GM12878 (cell line): Measurements from ENCODE around the gene GTF2A1. TPM values are rescaled to one million over a fixed set of nuclear protein-coding genes. Genes with fewer than 3 reads are reported as not detected.

ENCODE experiments used
- ATAC-seq: fragments of 200-7000 bp; cut with Tn5 transposase; 3 replicates; pipeline ENCODE4 v1.9.1; 2020; ENCODE audit warnings: mild to moderate bottlenecking, moderate library complexity
- BruUV-seq: library from RNA; stranded (reverse); fragments of 400-500 nt; replicated peaks from 2 replicates; lab custom pipeline; 2021; lab: Mats Ljungman, UMichigan
- CTCF ChIA-PET: fragments of 300-600 bp; sonication (Branson Sonifier 250); formaldehyde crosslinking; extraction: SDS; loops from one replicate; lab custom pipeline; 2021; ENCODE audit warnings: inconsistent platforms; lab: Yijun Ruan, JAX
- POLR2A ChIA-PET: fragments of 350-600 bp; formaldehyde crosslinking; extraction: SDS; loops from one replicate; lab custom pipeline; 2021; ENCODE audit warnings: inconsistent platforms; lab: Charles Lee
- RAD21 ChIA-PET: fragments of 300-600 bp; sonication (Branson Sonifier 250); formaldehyde crosslinking; loops from one replicate; lab custom pipeline; 2023; ENCODE audit warnings: antibody characterized with exemption; ENCODE audit not compliant: unreplicated experiment; lab: Charles Lee
- SMC1A ChIA-PET: fragments of 300-600 bp; sonication (Branson Sonifier 250); formaldehyde crosslinking; loops from one replicate; lab custom pipeline; 2023; ENCODE audit not compliant: unreplicated experiment, uncharacterized antibody; lab: Charles Lee
- DNase-seq: peaks from one replicate; pipeline ENCODE4 v3.0.0-alpha.2; 2011; ENCODE audit warnings: low read depth, low spot score
- FAIRE-seq: peaks from 3 replicates; lab custom pipeline; 2011; peaks lifted over from hg19 to GRCh38; lab: Jason Lieb, UNC
- H2AFZ ChIP-seq: 2 replicates; pipeline ENCODE4 v1.6.0; 2011; ENCODE audit warnings: low read depth, low read length, control low read depth; ENCODE audit not compliant: control insufficient read depth
- H3K27ac ChIP-seq: 2 replicates; pipeline ENCODE4 v1.5.1; 2011; ENCODE audit warnings: control low read depth; ENCODE audit not compliant: control insufficient read depth, insufficient read depth
- H3K27me3 ChIP-seq, 2 experiments: replicated peaks in 1 of 2; 2 replicates each; pipeline versions ENCODE4 v1.6.0 to v1.6.1; 2011; ENCODE audit warnings: low read length in 1 of 2; ENCODE audit not compliant: control insufficient read depth in 2 of 2, insufficient read depth in 2 of 2
- H3K36me3 ChIP-seq, 2 experiments: 2 replicates each; pipeline ENCODE4 v1.5.1; 2011; ENCODE audit warnings: low read length in 1 of 2; ENCODE audit not compliant: control insufficient read depth in 2 of 2, insufficient read depth in 2 of 2
- H3K4me1 ChIP-seq: 2 replicates; pipeline ENCODE4 v1.6.1; 2011; ENCODE audit warnings: mild to moderate bottlenecking, low read length, moderate library complexity, mixed read lengths; ENCODE audit not compliant: control insufficient read depth, insufficient read depth
- H3K4me2 ChIP-seq: 2 replicates; pipeline ENCODE4 v1.6.0; 2011; ENCODE audit warnings: control low read depth; ENCODE audit not compliant: control insufficient read depth, insufficient read depth
- H3K4me3 ChIP-seq: fragments of 200-600 bp; sonication (generic); 2 replicates; pipeline ENCODE4 v1.5.1; 2016
- H3K79me2 ChIP-seq: 2 replicates; pipeline ENCODE4 v1.6.0; 2011; ENCODE audit warnings: low read length; ENCODE audit not compliant: control insufficient read depth, insufficient read depth
- H3K9ac ChIP-seq: 2 replicates; pipeline ENCODE4 v1.8.0; 2011; ENCODE audit warnings: low read length, control low read depth, mixed read lengths; ENCODE audit not compliant: control insufficient read depth, insufficient read depth
- H3K9me3 ChIP-seq: replicated peaks from 3 replicates; pipeline ENCODE4 v1.5.1; 2011; ENCODE audit warnings: mild to moderate bottlenecking, low read length; ENCODE audit not compliant: control insufficient read depth, insufficient read depth
- H4K20me1 ChIP-seq: 2 replicates; pipeline ENCODE4 v1.6.0; 2011; ENCODE audit not compliant: control insufficient read depth, insufficient read depth
- BCL11A ChIP-seq: IDR thresholded peaks from 2 replicates; pipeline ENCODE4 v1.6.1; 2011; ENCODE audit warnings: low read depth, low read length
- CBX5 ChIP-seq: sonication (generic); IDR thresholded peaks from 2 replicates; pipeline ENCODE4 v1.6.1; 2016; ENCODE audit warnings: low read depth, moderate library complexity, mild to moderate bottlenecking, inconsistent platforms
- CHD2 ChIP-seq: IDR thresholded peaks from 2 replicates; pipeline ENCODE4 v1.6.1; 2011; ENCODE audit warnings: low read depth, low read length, improper control_type of control experiment, borderline replicate concordance
- DPF2 ChIP-seq: fragments of 450-650 bp; IDR thresholded peaks from 2 replicates; pipeline ENCODE4 v1.6.1; 2017; ENCODE audit warnings: mild to moderate bottlenecking
- FOXK2 ChIP-seq: fragments of 450-650 bp; IDR thresholded peaks from 2 replicates; pipeline ENCODE4 v1.6.1; 2017; ENCODE audit warnings: mild to moderate bottlenecking, moderate library complexity
- HCFC1 ChIP-seq: fragments of 150-350 bp; IDR thresholded peaks from 2 replicates; pipeline ENCODE4 v1.6.1; 2014; ENCODE audit warnings: low read length
- HDAC6 ChIP-seq: fragments of 200-600 bp; sonication (generic); IDR thresholded peaks from one replicate; pipeline ENCODE4 v1.8.0; 2017; ENCODE audit warnings: antibody characterized with exemption; ENCODE audit not compliant: unreplicated experiment
- HDGF ChIP-seq: fragments of 450-650 bp; IDR thresholded peaks from 2 replicates; pipeline ENCODE4 v1.6.1; 2016; ENCODE audit warnings: antibody characterized with exemption
- JUNB ChIP-seq: IDR thresholded peaks from 2 replicates; pipeline ENCODE4 v1.6.1; 2016; ENCODE audit warnings: antibody characterized with exemption, mild to moderate bottlenecking
- MYC ChIP-seq: IDR thresholded peaks from 2 replicates; pipeline ENCODE4 v1.6.1; 2011; ENCODE audit warnings: mild to moderate bottlenecking, low read length, moderate library complexity, inconsistent platforms; ENCODE audit not compliant: insufficient read depth, insufficient replicate concordance, insufficient read length, severe bottlenecking
- RELA ChIP-seq: fragments of 450-650 bp; IDR thresholded peaks from 2 replicates; pipeline ENCODE4 v1.8.0; 2014; ENCODE audit warnings: borderline replicate concordance; ENCODE audit not compliant: partially characterized antibody
- SKIL ChIP-seq: fragments of 450-650 bp; IDR thresholded peaks from 2 replicates; pipeline ENCODE4 v1.6.1; 2017; ENCODE audit warnings: mild to moderate bottlenecking, low read depth, inconsistent platforms; ENCODE audit not compliant: poor library complexity, severe bottlenecking
- SMAD5 ChIP-seq: IDR thresholded peaks from 2 replicates; pipeline ENCODE4 v1.6.1; 2016; ENCODE audit warnings: antibody characterized with exemption, low read depth
- SMARCA5 ChIP-seq: fragments of 450-650 bp; IDR thresholded peaks from 2 replicates; pipeline ENCODE4 v1.6.1; 2017; ENCODE audit warnings: mild to moderate bottlenecking
- TARDBP ChIP-seq: IDR thresholded peaks from 2 replicates; pipeline ENCODE4 v1.6.1; 2016; ENCODE audit warnings: borderline replicate concordance
- TCF7 ChIP-seq: IDR thresholded peaks from 2 replicates; pipeline ENCODE4 v1.6.1; 2014; ENCODE audit warnings: antibody characterized with exemption, borderline replicate concordance
- ZNF592 ChIP-seq: fragments of 450-650 bp; IDR thresholded peaks from 2 replicates; pipeline ENCODE4 v1.6.1; 2017; ENCODE audit warnings: mild to moderate bottlenecking, moderate library complexity
- ZSCAN29 ChIP-seq: fragments of 450-650 bp; IDR thresholded peaks from 2 replicates; pipeline ENCODE4 v1.6.1; 2017; ENCODE audit warnings: mild to moderate bottlenecking, moderate library complexity
- WGBS: methylation state at CpG from one replicate; pipeline ENCODE4 v1.1.6; 2016; ENCODE audit warnings: low lambda C conversion rate; ENCODE audit not compliant: insufficient replicate concordance, insufficient coverage; ENCODE audit errors: missing lambda C conversion rate; 5-methylcytosine and 5-hydroxymethylcytosine counted together
- in situ Hi-C: fragments of 300-500 bp; cut with MboI; formaldehyde crosslinking; loops from 9 replicates; pipeline ENCODE4 v1.14.3; 2018; ENCODE audit warnings: mixed read lengths
- intact Hi-C: fragments of 100-400 bp; cut with micrococcal nuclease; formaldehyde crosslinking; loops from one replicate; pipeline ENCODE4 v1.14.2; 2022; ENCODE audit not compliant: unreplicated experiment
- polyA plus RNA-seq, 11 experiments: library from polyadenylated mRNA; depleted of rRNA in 4 of 11; unstranded in 6 of 11; stranded (reverse) in 5 of 11; fragments of >200 nt; fragmentation: Nextera tagmentation in 4 of 11; fragmentation: Illumina TruSeq in 1 of 11; extraction: Ambion mirVana in 4 of 11; extraction: Trizol in 1 of 11; gene quantifications; 1 replicate in 1 of 11; 2 replicates in 10 of 11; pipeline versions ENCODE4 v1.2.1 to v1.2.3, GENCODE V29; 2011 to 2016; ENCODE audit warnings: inconsistent platforms in 2 of 11, missing spikeins in 2 of 11, low read depth in 1 of 11
- total RNA-seq, 4 experiments: library from RNA; depleted of rRNA in 3 of 4; stranded (reverse); fragments of >200 nt in 3 of 4; fragmentation: Illumina TruSeq in 1 of 4; extraction: Trizol in 1 of 4; gene quantifications; 2 replicates each; pipeline versions ENCODE4 v1.2.1 to v1.2.3, GENCODE V29; 2013 to 2021
- TF ChIP-seq, protein P1 (sequence below): IDR thresholded peaks from 2 replicates; pipeline ENCODE4 v1.6.1; 2012; ENCODE audit warnings: low read depth, low read length, improper control_type of control experiment

Gene GTF2A1
- total and polyA plus RNA-seq, 10 of the 15 experiments (the other 5 are each of a cell fraction or from before 2014, with no cell fraction given) = 2.5 to 28.7 (median 14.9) TPM

GRCh38 chr14:81209167-81209836, 11.5 kb downstream of the GTF2A1 start:
- ChIA-PET CTCF (no interaction called here), RAD21 (interaction anchor here (1.4 kb wide), 1 partner anchor 39 kb away, joined by 4 read pairs; no protein-coding TSS in a partner anchor), SMC1A (interaction anchor here (0.7 to 1.4 kb wide), 3 partner anchors 22 to 255 kb away, joined by 3 to 5 read pairs (median 4); no protein-coding TSS in a partner anchor), POLR2A (no interaction called here)
- no peak overlapping the region for H3K9ac ChIP-seq
- peaks cover 6 to 19% of the 10 kb centered on the region in 2 experiments for H3K36me3 ChIP-seq
- H3K4me3 ChIP-seq = peak overlapping the region; percentile 29; the same call in 1 of the 2 replicates
- H3K79me2 ChIP-seq = peaks cover 14% of the 10 kb centered on the region
- H3K27me3 ChIP-seq = no peaks in the 10 kb centered on the region
- H3K4me1 ChIP-seq = peaks cover 8% of the 10 kb centered on the region
- H3K9me3 ChIP-seq = peaks cover 24% of the 10 kb centered on the region
- intact Hi-C loops = no loop called here
- BruUV-seq = TSS peak; percentile 3
- peak overlapping the region; percentile 28 for H3K27ac ChIP-seq
- in situ Hi-C loops = no loop called here
- FAIRE-seq (no peak), DNase-seq (peak; percentile 37), ATAC-seq (peak; percentile 84)
- H3K4me2 ChIP-seq = peak overlapping the region; percentile 38
- WGBS = 47% methylated on average over 8 of the region's 8 CpGs
- no peaks in the 10 kb centered on the region for H4K20me1 ChIP-seq
- H2AFZ ChIP-seq = no peak overlapping the region
- TF ChIP-seq HDGF (no peak), JUNB (peak; percentile 38), ZNF592 (no peak), HDAC6 (no peak), TARDBP (no peak), MYC (no peak), SMARCA5 (0 out of 2 replicates have a peak, but pooled peaks have one; percentile 42), TCF7 (no peak), BCL11A (peak; percentile 76; the same call in 1 of the 2 replicates), FOXK2 (no peak), HCFC1 (no peak), CBX5 (no peak), CHD2 (peak; percentile 37; the same call in 1 of the 2 replicates), SMAD5 (no peak), ZSCAN29 (no peak), SKIL (no peak), DPF2 (peak; percentile 79), RELA (no peak)
- TF ChIP-seq, protein P1, sequence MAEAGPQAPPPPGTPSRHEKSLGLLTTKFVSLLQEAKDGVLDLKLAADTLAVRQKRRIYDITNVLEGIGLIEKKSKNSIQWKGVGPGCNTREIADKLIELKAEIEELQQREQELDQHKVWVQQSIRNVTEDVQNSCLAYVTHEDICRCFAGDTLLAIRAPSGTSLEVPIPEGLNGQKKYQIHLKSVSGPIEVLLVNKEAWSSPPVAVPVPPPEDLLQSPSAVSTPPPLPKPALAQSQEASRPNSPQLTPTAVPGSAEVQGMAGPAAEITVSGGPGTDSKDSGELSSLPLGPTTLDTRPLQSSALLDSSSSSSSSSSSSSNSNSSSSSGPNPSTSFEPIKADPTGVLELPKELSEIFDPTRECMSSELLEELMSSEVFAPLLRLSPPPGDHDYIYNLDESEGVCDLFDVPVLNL = no peak
